GM23248 (cell line): ENCODE measurements around the gene IL2RA. TPM values are rescaled to one million over a fixed set of nuclear protein-coding genes. Genes with fewer than 3 reads are reported as not detected.

Source experiments
- DNase-seq: peaks from one replicate; pipeline ENCODE4 v3.0.0-alpha.2; 2015
- H2AFZ ChIP-seq: fragments of 200-600 bp; sonication (generic); 2 replicates; pipeline ENCODE4 v1.6.1; 2016; ENCODE audit warnings: antibody characterized with exemption
- H3F3A ChIP-seq: fragments of 200-600 bp; sonication (generic); 2 replicates; pipeline ENCODE4 v1.6.1; 2016; ENCODE audit warnings: mild to moderate bottlenecking, antibody characterized with exemption, mixed run types; ENCODE audit not compliant: insufficient read depth
- H3K27ac ChIP-seq: fragments of 200-600 bp; sonication (generic); 2 replicates; pipeline ENCODE4 v1.5.1; 2016; ENCODE audit warnings: mild to moderate bottlenecking
- H3K27me3 ChIP-seq: fragments of 200-600 bp; sonication (generic); replicated peaks from 2 replicates; pipeline ENCODE4 v1.6.1; 2016; ENCODE audit warnings: mild to moderate bottlenecking; ENCODE audit not compliant: insufficient read depth
- H3K36me3 ChIP-seq: fragments of 200-600 bp; sonication (generic); 2 replicates; pipeline ENCODE4 v1.6.1; 2016; ENCODE audit warnings: low read depth, mild to moderate bottlenecking
- H3K4me1 ChIP-seq: fragments of 200-600 bp; sonication (generic); 2 replicates; pipeline ENCODE4 v1.6.1; 2016; ENCODE audit warnings: mild to moderate bottlenecking; ENCODE audit not compliant: insufficient read depth
- H3K4me2 ChIP-seq: fragments of 200-600 bp; sonication (generic); one replicate; pipeline ENCODE4 v1.6.1; 2016; ENCODE audit warnings: mild to moderate bottlenecking; ENCODE audit not compliant: unreplicated experiment
- H3K4me3 ChIP-seq: fragments of 200-600 bp; sonication (generic); 2 replicates; pipeline ENCODE4 v1.5.1; 2016; ENCODE audit warnings: mild to moderate bottlenecking
- H3K79me2 ChIP-seq: fragments of 200-600 bp; sonication (generic); 2 replicates; pipeline ENCODE4 v1.6.1; 2016; ENCODE audit warnings: mild to moderate bottlenecking; ENCODE audit not compliant: insufficient read depth
- H3K9ac ChIP-seq: fragments of 200-600 bp; sonication (generic); 2 replicates; pipeline ENCODE4 v1.6.1; 2016; ENCODE audit warnings: mild to moderate bottlenecking
- H3K9me2 ChIP-seq: fragments of 200-600 bp; sonication (generic); 2 replicates; pipeline ENCODE4 v1.6.1; 2016; ENCODE audit warnings: mixed run types, mild to moderate bottlenecking, moderate library complexity; ENCODE audit not compliant: insufficient read depth
- H3K9me3 ChIP-seq: fragments of 200-600 bp; sonication (generic); one replicate; pipeline ENCODE4 v1.6.1; 2017; ENCODE audit warnings: low read depth
- H4K20me1 ChIP-seq: fragments of 200-600 bp; sonication (generic); 2 replicates; pipeline ENCODE4 v1.6.0; 2016; ENCODE audit not compliant: insufficient read depth
- EZH2 ChIP-seq: fragments of 200-600 bp; sonication (generic); IDR thresholded peaks from 2 replicates; pipeline ENCODE4 v1.6.1; 2018; ENCODE audit warnings: antibody characterized with exemption, mild to moderate bottlenecking; ENCODE audit not compliant: insufficient read depth, poor library complexity, severe bottlenecking
- EZH2phosphoT487 ChIP-seq: fragments of 200-600 bp; sonication (generic); IDR thresholded peaks from 2 replicates; pipeline ENCODE4 v1.6.1; 2018; ENCODE audit warnings: antibody characterized with exemption, moderate library complexity, mild to moderate bottlenecking, low read depth; ENCODE audit not compliant: insufficient read depth
- WGBS, 2 experiments: methylation state at CpG; one replicate each; pipeline ENCODE4 v1.1.6; 2015 to 2017; ENCODE audit warnings: low lambda C conversion rate in 2 of 2, low coverage in 1 of 2; ENCODE audit errors: missing lambda C conversion rate in 2 of 2; 5-methylcytosine and 5-hydroxymethylcytosine counted together
- in situ Hi-C: fragments of 300-500 bp; cut with MboI; formaldehyde crosslinking; loops from 2 replicates; pipeline ENCODE4 v1.15.0; 2020
- polyA plus RNA-seq: library from polyadenylated mRNA; unstranded; fragments of >200 nt; fragmentation: Nextera tagmentation; extraction: Ambion mirVana; gene quantifications from 2 replicates; pipeline ENCODE4 v1.2.1, GENCODE V29; 2016
- total RNA-seq: library from RNA; depleted of rRNA; stranded (reverse); fragments of >200 nt; shearing (Covaris generic); gene quantifications from 2 replicates; pipeline ENCODE4 v1.2.3, GENCODE V29; 2014

IL2RA gene
- total and polyA plus RNA-seq, 2 experiments from 2014 or later: not detected

- no peaks in the 10 kb centered on the region for H3K9me3 ChIP-seq
- in situ Hi-C loops: no loop called here
- H3K27me3 ChIP-seq: no peaks in the 10 kb centered on the region
- no peak overlapping the region for H3K4me2 ChIP-seq
- TF ChIP-seq EZH2phosphoT487 (no peak), EZH2 (no peak)
- H3K9ac ChIP-seq: no peak overlapping the region
- H3K4me1 ChIP-seq: peaks cover 22% of the 10 kb centered on the region
- peaks cover 88% of the 10 kb centered on the region for H3K79me2 ChIP-seq
- no peaks in the 10 kb centered on the region for H3K9me2 ChIP-seq
- H3K36me3 ChIP-seq: no peaks in the 10 kb centered on the region
- no peak for DNase-seq
- no peak overlapping the region for H2AFZ ChIP-seq
- H3K4me3 ChIP-seq: no peak overlapping the region
- peaks cover 32% of the 10 kb centered on the region for H4K20me1 ChIP-seq
- WGBS, 2 experiments: 98% methylated on average over 2 of the region's 2 CpGs
- no peaks in the 10 kb centered on the region for H3F3A ChIP-seq
- H3K27ac ChIP-seq: no peak overlapping the region
Observed at GRCh38 chr10:6092731-6093130, 30.6 kb upstream of the IL2RA start.

DNA sequence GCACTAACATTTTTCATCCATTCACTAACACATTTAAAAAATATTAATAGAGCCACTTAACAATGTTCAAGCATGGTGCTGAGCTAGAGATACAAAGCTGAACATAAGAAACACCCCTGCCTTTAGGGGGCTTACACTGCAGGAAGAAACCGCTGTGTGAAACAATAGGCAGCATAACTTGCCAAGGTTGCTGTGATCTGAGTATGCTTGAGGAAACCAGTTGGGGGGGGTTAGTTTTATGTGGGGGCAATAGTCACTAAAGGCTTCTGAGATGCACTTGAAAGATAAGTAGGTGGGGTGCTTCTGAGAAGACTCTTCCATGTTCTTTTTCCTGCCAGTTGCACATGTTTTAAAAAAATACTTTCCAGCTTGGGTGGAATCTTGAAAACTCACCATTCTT, 29.5 kb upstream of the IL2RA start:
- Histone ChIP-seq H3K9me3 (no peaks in the 10 kb centered on the region), H2AFZ (no peak overlapping the region), H3K4me2 (no peak overlapping the region), H3K4me3 (no peak overlapping the region; the same call in 1 of the 2 replicates), H3K27ac (no peak overlapping the region), H3K4me1 (peaks cover 22% of the 10 kb centered on the region), H3K9ac (no peak overlapping the region), H3F3A (no peaks in the 10 kb centered on the region), H4K20me1 (peaks cover 27% of the 10 kb centered on the region), H3K79me2 (peaks cover 77% of the 10 kb centered on the region), H3K27me3 (no peaks in the 10 kb centered on the region), H3K9me2 (no peaks in the 10 kb centered on the region), H3K36me3 (no peaks in the 10 kb centered on the region)
- TF ChIP-seq EZH2 (no peak), EZH2phosphoT487 (no peak)
- DNase-seq: peak; percentile 46
- in situ Hi-C loops: no loop called here
- 31 to 32% methylated on average over 1 of the region's 1 CpG for WGBS, 2 experiments

DNA sequence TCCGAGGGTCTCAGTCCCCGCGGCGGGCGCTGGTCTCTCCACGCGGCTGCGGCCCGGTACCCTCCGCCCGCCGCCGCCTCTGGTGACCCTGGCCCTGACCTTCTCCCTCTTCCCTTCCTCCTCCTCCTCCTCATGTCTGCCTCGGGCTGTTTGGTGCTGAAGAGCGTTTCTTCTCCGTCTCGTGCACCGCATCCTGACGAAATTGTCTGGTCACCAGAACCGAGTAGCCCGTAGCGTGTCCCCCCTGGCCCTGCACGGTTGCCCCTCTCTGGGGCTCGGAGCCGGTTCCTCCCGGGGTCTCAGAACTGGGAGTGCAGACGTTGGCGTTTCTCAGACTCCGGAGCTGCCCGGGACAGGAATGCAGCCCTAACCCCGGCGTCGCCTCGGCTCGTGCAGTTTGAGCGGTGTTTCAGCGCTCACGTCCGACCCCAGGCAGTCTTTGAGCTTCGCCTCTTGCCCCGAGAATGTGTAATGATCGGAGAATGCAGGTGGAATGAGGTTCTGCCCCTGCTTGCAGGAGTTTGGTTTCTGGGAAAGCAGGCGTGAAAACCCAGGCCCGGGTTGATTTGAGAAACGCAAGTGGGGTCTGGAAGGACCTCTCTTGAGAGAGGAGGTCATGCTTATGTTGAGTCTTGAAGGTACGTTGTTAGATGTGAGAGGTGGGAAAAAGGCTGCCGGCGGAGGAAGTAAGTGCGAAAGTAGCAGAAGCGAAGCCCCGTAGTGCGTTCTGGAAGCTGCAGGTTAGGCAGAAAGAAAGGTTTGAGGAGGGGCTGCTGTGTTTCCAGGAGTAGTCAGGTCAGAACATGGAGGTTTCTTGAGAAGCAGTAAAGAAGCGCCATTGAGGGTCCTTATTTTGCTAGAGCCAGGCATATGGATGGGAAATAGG, 27.4 kb upstream of the IL2RA start:
- in situ Hi-C loops: no loop called here
- Histone ChIP-seq H3K27ac (peak overlapping the region; percentile 41), H3K27me3 (no peaks in the 10 kb centered on the region), H2AFZ (0 out of 2 replicates have a peak overlapping the region, but pooled peaks have one; percentile 2), H3K9me2 (no peaks in the 10 kb centered on the region), H4K20me1 (peaks cover 19% of the 10 kb centered on the region), H3K4me3 (peak overlapping the region; percentile 94), H3K9ac (peak overlapping the region; percentile 90), H3K4me2 (peak overlapping the region; percentile 96), H3K79me2 (peaks cover 56% of the 10 kb centered on the region), H3K36me3 (no peaks in the 10 kb centered on the region), H3K9me3 (no peaks in the 10 kb centered on the region), H3F3A (no peaks in the 10 kb centered on the region), H3K4me1 (peaks cover 24% of the 10 kb centered on the region)
- DNase-seq: peak; percentile 64
- 1 to 4% methylated on average over 38 to 53 of the region's 53 CpGs for WGBS, 2 experiments
- TF ChIP-seq EZH2: no peak
- no peak for TF ChIP-seq EZH2phosphoT487

DNA sequence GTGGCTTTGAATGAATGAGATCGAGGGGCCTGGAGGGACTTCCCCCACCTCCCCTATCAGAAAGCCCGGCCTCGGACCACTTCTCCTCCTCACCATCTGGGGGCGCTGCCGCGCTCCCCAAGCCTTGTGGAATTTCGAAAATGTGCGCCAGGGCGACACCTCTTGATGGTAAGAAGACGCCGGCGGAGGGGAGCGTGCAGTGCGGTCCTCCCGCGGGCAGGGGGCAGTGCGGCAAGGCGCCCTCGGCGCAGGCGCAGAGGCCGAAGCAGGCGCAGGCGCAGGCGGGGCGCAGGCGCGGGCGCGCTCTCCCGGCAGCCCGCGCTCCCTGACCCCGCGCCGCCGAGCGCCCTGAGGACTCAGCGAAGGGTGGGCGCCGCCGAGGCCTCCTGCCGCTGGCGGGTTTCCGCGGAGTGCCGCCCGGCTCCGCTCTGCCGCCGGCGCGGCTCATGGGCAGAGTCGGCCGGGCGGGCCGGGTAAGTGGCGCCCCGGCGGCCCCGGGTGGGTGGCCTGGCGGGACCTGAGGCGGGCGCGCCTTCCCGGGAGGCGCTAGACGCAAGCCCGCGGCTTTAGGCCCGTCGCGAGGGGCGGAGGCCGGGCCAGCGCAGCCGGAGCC, 26.7 kb upstream of the IL2RA start, which contains the start of gene RBM17:
RBM17 (plus strand) TSS at position 314 of the 613 bp plus-strand sequence. CDS start 8,032 bp downstream, outside the sequence.
- H3K4me3 ChIP-seq: peak within 1 kb of the TSS; percentile 94
- no peaks in the 10 kb centered on the region for H3K9me2 ChIP-seq
- peak within 1 kb of the TSS; percentile 89 for H2AFZ ChIP-seq
- H4K20me1 ChIP-seq: peaks cover 19% of the 10 kb centered on the region; the same call in 1 of the 2 replicates
- peak within 1 kb of the TSS; percentile 96 for H3K4me2 ChIP-seq
- H3K27me3 ChIP-seq: no peaks in the 10 kb centered on the region
- H3K36me3 ChIP-seq: no peaks in the 10 kb centered on the region
- peaks cover 49% of the 10 kb centered on the region for H3K79me2 ChIP-seq
- H3F3A ChIP-seq: no peaks in the 10 kb centered on the region
- peak; percentile 93 for DNase-seq
- WGBS, 2 experiments: 1 to 2% methylated on average over 33 to 69 of the region's 77 CpGs
- in situ Hi-C loops: no loop called here
- H3K4me1 ChIP-seq: peaks cover 24% of the 10 kb centered on the region
- peak within 1 kb of the TSS; percentile 90 for H3K9ac ChIP-seq
- H3K27ac ChIP-seq: peak within 1 kb of the TSS; percentile 41
- H3K9me3 ChIP-seq: no peaks in the 10 kb centered on the region
- TF ChIP-seq EZH2phosphoT487 (no peak), EZH2 (no peak)
